ENCODE results near the gene SCNM1.

DNA sequence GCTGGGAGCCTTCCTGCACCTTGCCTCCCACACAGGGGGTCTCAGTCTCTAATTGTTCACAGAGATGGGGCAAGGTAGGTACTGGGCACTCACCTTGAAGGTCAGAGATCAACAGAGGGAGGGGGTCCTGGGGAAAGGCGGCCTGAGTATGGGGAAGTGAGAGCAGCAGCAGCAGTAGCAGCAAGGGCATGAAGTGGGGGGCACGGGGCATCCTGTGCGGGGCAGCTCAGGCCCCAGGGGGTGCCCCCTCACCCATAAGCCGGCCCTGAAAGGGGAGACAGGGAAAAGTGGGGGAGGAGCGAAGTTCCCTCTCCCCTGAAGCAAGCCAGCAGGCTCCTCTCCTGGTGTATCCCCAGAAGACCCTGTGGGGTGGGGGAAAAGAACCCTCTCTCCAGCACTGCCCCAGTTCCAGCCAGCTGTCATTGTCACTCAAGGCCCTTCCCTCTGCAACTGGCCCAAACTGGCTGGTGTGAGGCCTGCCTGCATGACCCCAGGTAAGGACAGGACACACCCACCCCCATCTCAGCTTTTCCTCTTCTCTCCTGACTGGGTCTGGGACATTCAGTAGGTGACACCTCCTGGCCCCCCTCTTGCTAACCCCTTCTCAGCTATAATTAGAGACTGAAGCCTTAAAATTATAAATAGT, 23.4 kb upstream of the SCNM1 start:
- TF ChIP-seq, protein P1, sequence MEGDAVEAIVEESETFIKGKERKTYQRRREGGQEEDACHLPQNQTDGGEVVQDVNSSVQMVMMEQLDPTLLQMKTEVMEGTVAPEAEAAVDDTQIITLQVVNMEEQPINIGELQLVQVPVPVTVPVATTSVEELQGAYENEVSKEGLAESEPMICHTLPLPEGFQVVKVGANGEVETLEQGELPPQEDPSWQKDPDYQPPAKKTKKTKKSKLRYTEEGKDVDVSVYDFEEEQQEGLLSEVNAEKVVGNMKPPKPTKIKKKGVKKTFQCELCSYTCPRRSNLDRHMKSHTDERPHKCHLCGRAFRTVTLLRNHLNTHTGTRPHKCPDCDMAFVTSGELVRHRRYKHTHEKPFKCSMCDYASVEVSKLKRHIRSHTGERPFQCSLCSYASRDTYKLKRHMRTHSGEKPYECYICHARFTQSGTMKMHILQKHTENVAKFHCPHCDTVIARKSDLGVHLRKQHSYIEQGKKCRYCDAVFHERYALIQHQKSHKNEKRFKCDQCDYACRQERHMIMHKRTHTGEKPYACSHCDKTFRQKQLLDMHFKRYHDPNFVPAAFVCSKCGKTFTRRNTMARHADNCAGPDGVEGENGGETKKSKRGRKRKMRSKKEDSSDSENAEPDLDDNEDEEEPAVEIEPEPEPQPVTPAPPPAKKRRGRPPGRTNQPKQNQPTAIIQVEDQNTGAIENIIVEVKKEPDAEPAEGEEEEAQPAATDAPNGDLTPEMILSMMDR (IDR thresholded peaks at IDR 0.05; ENCODE audit: poor library complexity, severe bottlenecking) = no peak
- no peak for TF ChIP-seq RAD21 (conservative IDR thresholded peaks at IDR 0.05)
- TF ChIP-seq POLR2AphosphoS5 (IDR thresholded peaks at IDR 0.05) = no peak
- TF ChIP-seq SMC3 (conservative IDR thresholded peaks at IDR 0.05; ENCODE audit: poor library complexity) = no peak
- no peak for TF ChIP-seq EZH2 (IDR thresholded peaks at IDR 0.05; ENCODE audit: borderline replicate concordance, insufficient read depth, low read length, poor library complexity, severe bottlenecking)

Measured in neural cell (in vitro differentiated cells).